ENCODE results near the gene UBE2D2.

GRCh38 chr5:139575751-139576150, 14.6 kb downstream of the UBE2D2 start:
- TF ChIP-seq CTCF (conservative IDR thresholded peaks at IDR 0.05): no peak
- no peak for TF ChIP-seq ZFX (IDR thresholded peaks at IDR 0.05)

Data from C4-2B (cell line).